Measurements from ENCODE around the gene PIAS3.
"Not testable (repeated sequence)": the region's sequence is repeated elsewhere in the genome, so short reads cannot be mapped to it uniquely, and the experiment has no call there.

GRCh38 chr1:145830810-145831209 is 28.1 kb downstream of the PIAS3 start:
- TF ChIP-seq, protein P1, sequence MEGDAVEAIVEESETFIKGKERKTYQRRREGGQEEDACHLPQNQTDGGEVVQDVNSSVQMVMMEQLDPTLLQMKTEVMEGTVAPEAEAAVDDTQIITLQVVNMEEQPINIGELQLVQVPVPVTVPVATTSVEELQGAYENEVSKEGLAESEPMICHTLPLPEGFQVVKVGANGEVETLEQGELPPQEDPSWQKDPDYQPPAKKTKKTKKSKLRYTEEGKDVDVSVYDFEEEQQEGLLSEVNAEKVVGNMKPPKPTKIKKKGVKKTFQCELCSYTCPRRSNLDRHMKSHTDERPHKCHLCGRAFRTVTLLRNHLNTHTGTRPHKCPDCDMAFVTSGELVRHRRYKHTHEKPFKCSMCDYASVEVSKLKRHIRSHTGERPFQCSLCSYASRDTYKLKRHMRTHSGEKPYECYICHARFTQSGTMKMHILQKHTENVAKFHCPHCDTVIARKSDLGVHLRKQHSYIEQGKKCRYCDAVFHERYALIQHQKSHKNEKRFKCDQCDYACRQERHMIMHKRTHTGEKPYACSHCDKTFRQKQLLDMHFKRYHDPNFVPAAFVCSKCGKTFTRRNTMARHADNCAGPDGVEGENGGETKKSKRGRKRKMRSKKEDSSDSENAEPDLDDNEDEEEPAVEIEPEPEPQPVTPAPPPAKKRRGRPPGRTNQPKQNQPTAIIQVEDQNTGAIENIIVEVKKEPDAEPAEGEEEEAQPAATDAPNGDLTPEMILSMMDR (IDR thresholded peaks at IDR 0.05) = not testable (repeated sequence)
- not testable (repeated sequence) for TF ChIP-seq POLR2A (IDR thresholded peaks at IDR 0.05; ENCODE audit: low read depth)
